ENCODE data around the gene FAM107B.

Gene FAM107B

GRCh38 chr10:14468726-14469125 lies 306.0 kb downstream of the FAM107B start:
- TF ChIP-seq, protein P1, sequence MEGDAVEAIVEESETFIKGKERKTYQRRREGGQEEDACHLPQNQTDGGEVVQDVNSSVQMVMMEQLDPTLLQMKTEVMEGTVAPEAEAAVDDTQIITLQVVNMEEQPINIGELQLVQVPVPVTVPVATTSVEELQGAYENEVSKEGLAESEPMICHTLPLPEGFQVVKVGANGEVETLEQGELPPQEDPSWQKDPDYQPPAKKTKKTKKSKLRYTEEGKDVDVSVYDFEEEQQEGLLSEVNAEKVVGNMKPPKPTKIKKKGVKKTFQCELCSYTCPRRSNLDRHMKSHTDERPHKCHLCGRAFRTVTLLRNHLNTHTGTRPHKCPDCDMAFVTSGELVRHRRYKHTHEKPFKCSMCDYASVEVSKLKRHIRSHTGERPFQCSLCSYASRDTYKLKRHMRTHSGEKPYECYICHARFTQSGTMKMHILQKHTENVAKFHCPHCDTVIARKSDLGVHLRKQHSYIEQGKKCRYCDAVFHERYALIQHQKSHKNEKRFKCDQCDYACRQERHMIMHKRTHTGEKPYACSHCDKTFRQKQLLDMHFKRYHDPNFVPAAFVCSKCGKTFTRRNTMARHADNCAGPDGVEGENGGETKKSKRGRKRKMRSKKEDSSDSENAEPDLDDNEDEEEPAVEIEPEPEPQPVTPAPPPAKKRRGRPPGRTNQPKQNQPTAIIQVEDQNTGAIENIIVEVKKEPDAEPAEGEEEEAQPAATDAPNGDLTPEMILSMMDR (IDR thresholded peaks at IDR 0.05; ENCODE audit: insufficient read depth, low read length, missing control alignments) = no peak
- no peak overlapping the region for H3K4me3 ChIP-seq (ENCODE audit: low read depth, low read length)
- ChIA-PET POLR2A (no interaction called here), CTCF (no interaction called here)
- no peak for DNase-seq (ENCODE audit: low read depth, low spot score)
